KMS-11 (cell line): ENCODE data around the gene MYL6.

Source experiments
- H2AFZ ChIP-seq: fragments of 200-600 bp; sonication (generic); 2 replicates; pipeline ENCODE4 v1.6.1; 2016; ENCODE audit warnings: antibody characterized with exemption, mixed run types, low read depth
- H3K27ac ChIP-seq: fragments of 200-600 bp; sonication (generic); 2 replicates; pipeline ENCODE4 v1.6.1; 2016; ENCODE audit warnings: mild to moderate bottlenecking, mixed run types
- H3K27me3 ChIP-seq: fragments of 200-600 bp; sonication (generic); 2 replicates; pipeline ENCODE4 v1.6.1; 2017; ENCODE audit warnings: mild to moderate bottlenecking, low read depth, mixed run types, moderate library complexity; ENCODE audit not compliant: insufficient read depth
- H3K36me3 ChIP-seq: fragments of 200-600 bp; sonication (generic); 2 replicates; pipeline ENCODE4 v1.6.1; 2017; ENCODE audit warnings: mild to moderate bottlenecking, mixed run types; ENCODE audit not compliant: insufficient read depth
- H3K4me1 ChIP-seq: fragments of 200-600 bp; sonication (generic); 2 replicates; pipeline ENCODE4 v1.6.1; 2016; ENCODE audit warnings: mild to moderate bottlenecking, low read depth, mixed run types; ENCODE audit not compliant: poor library complexity, severe bottlenecking
- H3K4me2 ChIP-seq: fragments of 200-600 bp; sonication (generic); 2 replicates; pipeline ENCODE4 v1.7.0; 2016; ENCODE audit warnings: mild to moderate bottlenecking, mixed run types
- H3K4me3 ChIP-seq: fragments of 200-600 bp; sonication (generic); IDR thresholded peaks from 2 replicates; pipeline ENCODE4 v1.6.1; 2017; ENCODE audit warnings: low read depth, low read length, mixed read lengths; ENCODE audit not compliant: insufficient read depth
- H3K79me2 ChIP-seq: fragments of 200-600 bp; sonication (generic); 2 replicates; pipeline ENCODE4 v1.6.1; 2016; ENCODE audit warnings: low read depth, mixed run types; ENCODE audit not compliant: insufficient read depth
- H3K9ac ChIP-seq: fragments of 200-600 bp; sonication (generic); 2 replicates; pipeline ENCODE4 v1.6.1; 2016; ENCODE audit warnings: mild to moderate bottlenecking, mixed run types
- H4K20me1 ChIP-seq: fragments of 200-600 bp; sonication (generic); 2 replicates; pipeline ENCODE4 v1.6.1; 2016; ENCODE audit warnings: mild to moderate bottlenecking, mixed run types; ENCODE audit not compliant: insufficient read depth
- CTCF ChIP-seq: fragments of 200-600 bp; sonication (generic); conservative IDR thresholded peaks from 2 replicates; pipeline ENCODE4 v1.6.1; 2017; ENCODE audit warnings: low read depth, mild to moderate bottlenecking, antibody characterized with exemption, low read length, moderate library complexity, mixed read lengths

The MYL6 gene

DNA sequence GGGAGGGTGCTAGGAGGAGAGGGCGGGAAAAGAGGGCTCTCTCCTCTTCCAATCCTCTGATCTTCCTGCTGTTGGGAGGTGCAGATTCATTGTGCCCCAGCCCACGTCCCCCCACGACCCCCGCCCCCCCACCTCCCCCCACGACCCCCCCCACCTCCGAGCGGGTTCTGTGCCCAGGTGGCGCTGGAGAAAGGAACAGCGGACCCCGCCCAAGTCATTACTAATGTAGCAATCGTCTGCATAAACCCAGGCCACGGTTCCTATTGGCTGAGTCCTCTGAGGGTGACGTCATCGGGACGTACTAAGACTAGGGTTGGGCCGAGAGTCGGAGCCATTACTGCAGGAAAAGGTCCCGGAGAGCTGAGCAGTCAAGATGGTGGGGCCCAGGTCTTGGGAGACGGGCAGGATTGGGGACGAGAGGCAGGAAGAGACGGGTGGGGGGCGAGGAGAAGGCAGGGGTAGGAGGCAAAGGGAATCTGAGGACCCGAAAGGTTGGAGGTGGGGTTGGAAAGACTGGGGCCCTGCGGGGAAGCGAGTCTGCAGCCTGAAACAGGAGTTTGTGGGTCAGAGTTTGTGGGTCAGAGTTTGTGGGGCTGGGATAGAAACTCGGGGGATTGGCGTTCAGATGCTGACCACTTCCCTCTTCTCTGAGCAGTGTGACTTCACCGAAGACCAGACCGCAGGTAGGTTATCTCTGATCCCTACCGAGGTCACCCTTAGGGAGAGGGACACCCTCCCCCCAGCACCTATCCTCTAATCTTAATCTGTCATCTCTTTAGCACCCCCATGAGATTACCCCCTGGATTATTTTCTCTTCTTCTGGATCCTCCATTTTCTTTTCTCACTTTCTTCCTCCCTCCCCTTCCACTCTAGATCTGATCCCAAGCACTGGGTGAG lies at the start of gene MYL6:
Gene MYL6 (plus strand): TSS at position 331 of the 897 bp plus-strand sequence. CDS start 43 bp downstream, at position 374.
- TF ChIP-seq CTCF: peak; percentile 32; the same call in 1 of the 2 replicates
- Histone ChIP-seq H3K36me3 (peaks cover 29% of the 10 kb centered on the region; the same call in 1 of the 2 replicates), H3K4me2 (peak within 1 kb of the TSS; percentile 97), H3K9ac (peak within 1 kb of the TSS; percentile 82), H3K27ac (peak within 1 kb of the TSS; percentile 69), H2AFZ (peak within 1 kb of the TSS; percentile 48), H3K79me2 (peaks cover 35% of the 10 kb centered on the region), H3K27me3 (no peaks in the 10 kb centered on the region), H3K4me3 (peak within 1 kb of the TSS; percentile 92), H3K4me1 (peaks cover 47% of the 10 kb centered on the region), H4K20me1 (no peaks in the 10 kb centered on the region)

DNA sequence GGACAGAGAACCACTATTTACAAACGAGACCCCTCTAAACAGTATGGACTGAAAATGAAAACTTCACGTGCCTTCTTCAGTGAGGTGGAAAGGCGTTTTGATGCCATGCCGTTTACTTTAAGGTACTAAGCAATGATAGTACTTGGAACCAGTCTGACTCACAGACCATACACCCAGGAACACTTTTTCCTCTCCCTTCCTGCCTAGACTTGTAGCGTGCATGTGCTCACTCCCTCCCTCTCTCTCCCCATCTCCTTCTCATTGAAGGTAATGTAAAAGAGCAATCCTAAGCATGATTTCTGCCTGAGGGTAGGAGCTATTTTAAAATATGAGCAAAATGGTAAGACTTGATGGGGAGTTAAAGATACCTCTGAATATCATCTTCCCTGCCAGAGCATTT lies 47.6 kb upstream of the MYL6 start:
- Histone ChIP-seq H3K36me3 (peaks cover 65% of the 10 kb centered on the region; the same call in 1 of the 2 replicates), H3K27me3 (no peaks in the 10 kb centered on the region), H3K4me1 (peaks cover 24% of the 10 kb centered on the region), H3K27ac (no peak overlapping the region), H3K79me2 (peaks cover 36% of the 10 kb centered on the region), H3K4me3 (no peak overlapping the region), H4K20me1 (peaks cover 17% of the 10 kb centered on the region), H2AFZ (no peak overlapping the region), H3K4me2 (no peak overlapping the region), H3K9ac (no peak overlapping the region)
- TF ChIP-seq CTCF: no peak

DNA sequence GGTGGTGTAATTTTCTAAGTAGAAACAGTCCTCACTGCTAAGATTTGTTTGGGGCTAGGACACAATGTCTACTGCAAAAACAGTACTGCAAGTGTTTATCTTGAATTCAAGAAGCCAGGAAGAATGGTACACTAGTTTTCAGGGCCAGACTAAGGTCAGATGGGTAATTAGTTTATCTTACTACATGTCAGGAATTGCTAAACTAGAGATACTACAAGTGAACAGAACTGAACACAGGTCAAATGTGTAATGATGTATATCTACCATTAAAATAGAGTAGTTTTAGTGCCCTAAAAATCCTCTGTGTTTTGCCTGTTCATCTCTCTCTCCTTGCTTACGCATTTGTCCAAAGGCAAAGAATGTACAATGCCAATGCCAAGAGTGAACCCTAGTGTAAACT lies 44.1 kb upstream of the MYL6 start:
- no peaks in the 10 kb centered on the region for H4K20me1 ChIP-seq
- H3K79me2 ChIP-seq: peaks cover 16% of the 10 kb centered on the region
- no peak for TF ChIP-seq CTCF
- no peak overlapping the region for H2AFZ ChIP-seq
- peaks cover 39% of the 10 kb centered on the region; the same call in 1 of the 2 replicates for H3K36me3 ChIP-seq
- H3K9ac ChIP-seq: no peak overlapping the region
- H3K27ac ChIP-seq: no peak overlapping the region; the same call in 1 of the 2 replicates
- H3K27me3 ChIP-seq: no peaks in the 10 kb centered on the region
- H3K4me1 ChIP-seq: peaks cover 10% of the 10 kb centered on the region
- H3K4me2 ChIP-seq: no peak overlapping the region
- no peak overlapping the region for H3K4me3 ChIP-seq

DNA sequence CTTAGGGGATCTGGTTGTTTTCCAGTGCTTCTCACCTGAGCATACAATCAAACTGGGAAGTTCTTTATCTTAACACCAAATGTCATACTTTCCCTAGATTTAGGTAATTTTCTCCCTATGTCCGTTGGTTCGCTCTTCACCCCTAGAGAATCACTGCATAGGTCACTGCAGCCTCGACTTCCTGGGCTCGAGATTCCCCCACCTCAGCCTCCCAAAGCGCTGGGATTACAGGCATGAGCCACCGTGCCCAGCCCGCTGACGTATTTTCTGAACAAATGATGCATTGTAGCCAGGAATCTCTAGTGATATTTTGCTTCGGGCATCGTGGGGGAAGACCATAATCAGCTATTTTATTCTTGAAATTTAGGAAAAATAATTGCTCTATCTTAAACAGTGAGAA lies 42.8 kb upstream of the MYL6 start:
- Histone ChIP-seq H3K4me3 (no peak overlapping the region), H3K4me1 (peaks cover 22% of the 10 kb centered on the region), H3K4me2 (peak overlapping the region; percentile 80), H3K27me3 (no peaks in the 10 kb centered on the region), H3K9ac (peak overlapping the region; percentile 95; the same call in 1 of the 2 replicates), H3K79me2 (peaks cover 15% of the 10 kb centered on the region), H3K27ac (peak overlapping the region; percentile 93), H3K36me3 (peaks cover 28% of the 10 kb centered on the region; the same call in 1 of the 2 replicates), H2AFZ (peak overlapping the region; percentile 68), H4K20me1 (no peaks in the 10 kb centered on the region)
- no peak for TF ChIP-seq CTCF
